KOPT-K1 (cell line): Measurements from ENCODE around the gene INPP5A.

Source experiments
- H3K27ac ChIP-seq: fragments of 200-600 bp; sonication (generic); 2 replicates; pipeline ENCODE4 v1.5.1; 2016; ENCODE audit warnings: antibody characterized with exemption, mild to moderate bottlenecking, low read depth, low read length; ENCODE audit not compliant: poor library complexity, severe bottlenecking
- H3K36me3 ChIP-seq: fragments of 200-600 bp; sonication (generic); 2 replicates; pipeline ENCODE4 v1.5.1; 2017; ENCODE audit warnings: antibody characterized with exemption, mild to moderate bottlenecking, low read length, moderate library complexity; ENCODE audit not compliant: insufficient read depth
- H3K9me3 ChIP-seq: fragments of 200-600 bp; sonication (generic); 2 replicates; pipeline ENCODE4 v1.5.1; 2017; ENCODE audit warnings: antibody characterized with exemption, low read length, mild to moderate bottlenecking; ENCODE audit not compliant: insufficient read depth, poor library complexity, severe bottlenecking

Gene INPP5A

DNA sequence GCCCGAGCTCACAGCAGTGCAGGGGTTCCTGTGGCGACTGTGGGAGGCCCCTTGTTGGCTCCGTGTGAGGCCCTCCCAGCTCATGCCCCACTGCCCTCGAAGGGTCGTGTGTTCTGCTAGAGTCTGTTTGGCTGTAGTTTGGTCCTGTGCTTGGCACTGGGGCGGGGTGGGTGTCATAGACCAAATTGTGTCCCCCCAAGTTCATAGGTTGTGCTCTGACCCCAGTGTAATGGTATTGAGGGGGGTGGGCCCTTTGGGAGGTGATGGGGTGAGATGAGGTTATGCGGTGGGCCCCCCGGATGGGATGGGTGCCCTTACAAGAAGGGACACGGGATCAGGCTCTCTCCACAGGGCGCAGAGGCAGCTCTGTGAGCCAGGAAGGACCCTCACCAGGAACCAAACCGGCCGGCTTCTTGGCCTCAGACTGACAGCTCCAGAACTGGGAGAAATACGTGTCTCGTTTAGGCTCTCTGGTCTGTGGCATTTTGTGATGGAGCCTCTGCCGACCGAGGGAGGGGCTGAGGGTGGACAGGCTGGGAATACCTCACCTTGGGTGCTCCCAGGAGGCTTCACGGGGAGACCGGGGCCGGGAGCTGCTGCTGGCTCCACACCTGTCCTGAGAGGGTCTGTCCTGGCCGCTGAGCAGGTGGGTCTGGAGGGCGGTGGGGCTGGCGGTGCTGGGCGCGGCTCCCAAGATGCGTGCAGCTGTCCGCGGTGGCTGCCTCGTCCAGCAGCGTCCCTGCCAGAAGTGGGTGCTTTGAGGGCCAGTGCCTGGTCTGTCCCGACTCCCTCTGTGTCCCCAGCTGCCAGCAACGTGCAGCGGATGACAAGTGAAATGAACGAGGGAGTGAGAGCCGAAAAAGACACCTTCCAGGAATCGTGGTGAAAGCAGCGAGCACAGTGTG lies 89.4 kb downstream of the INPP5A start:
- peaks cover 2% of the 10 kb centered on the region for H3K9me3 ChIP-seq
- no peaks in the 10 kb centered on the region for H3K36me3 ChIP-seq
- H3K27ac ChIP-seq = no peak overlapping the region

DNA sequence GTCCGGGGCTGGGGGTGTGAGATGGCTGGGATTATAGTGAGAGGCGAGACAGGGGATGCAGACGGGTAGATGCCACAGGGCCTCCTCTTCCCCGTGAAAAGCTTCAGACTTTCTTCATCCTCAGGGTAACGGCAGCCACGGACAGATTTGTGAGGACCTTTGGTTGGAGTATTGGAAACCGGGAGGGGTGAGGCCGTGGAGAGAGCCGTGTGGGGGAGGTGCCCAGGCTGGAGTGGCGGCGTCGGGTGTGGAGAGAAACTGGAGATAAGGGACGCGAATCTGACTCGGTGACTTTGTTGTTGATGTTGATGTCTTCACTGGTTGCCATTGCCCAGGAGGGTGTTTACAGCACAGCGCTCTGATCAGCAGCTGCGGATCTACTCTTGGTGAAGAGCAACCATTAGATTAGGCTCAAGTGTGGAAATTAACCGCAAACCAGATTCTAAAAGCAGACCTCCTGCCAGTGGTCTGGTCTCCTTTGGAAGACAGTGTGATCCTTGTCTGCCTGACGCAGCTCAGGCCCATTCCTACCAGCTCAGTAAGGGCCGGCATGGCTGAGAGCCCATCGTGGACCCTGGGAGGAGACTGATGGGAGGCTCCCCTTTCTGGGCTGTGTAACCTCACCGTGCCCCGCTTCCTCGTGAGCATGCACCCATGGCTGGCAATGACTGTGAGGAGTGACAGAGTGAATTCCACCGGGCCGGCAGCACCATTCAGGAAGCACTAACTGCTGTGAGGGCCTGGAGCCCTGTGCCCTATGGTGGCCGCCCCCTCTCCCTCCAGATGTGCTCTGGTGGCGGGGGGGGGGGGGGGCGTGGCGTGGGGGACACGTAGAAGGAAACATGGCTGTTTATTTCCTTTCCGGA lies 90.3 kb downstream of the INPP5A start:
- Histone ChIP-seq H3K9me3 (no peaks in the 10 kb centered on the region), H3K36me3 (no peaks in the 10 kb centered on the region), H3K27ac (no peak overlapping the region)

DNA sequence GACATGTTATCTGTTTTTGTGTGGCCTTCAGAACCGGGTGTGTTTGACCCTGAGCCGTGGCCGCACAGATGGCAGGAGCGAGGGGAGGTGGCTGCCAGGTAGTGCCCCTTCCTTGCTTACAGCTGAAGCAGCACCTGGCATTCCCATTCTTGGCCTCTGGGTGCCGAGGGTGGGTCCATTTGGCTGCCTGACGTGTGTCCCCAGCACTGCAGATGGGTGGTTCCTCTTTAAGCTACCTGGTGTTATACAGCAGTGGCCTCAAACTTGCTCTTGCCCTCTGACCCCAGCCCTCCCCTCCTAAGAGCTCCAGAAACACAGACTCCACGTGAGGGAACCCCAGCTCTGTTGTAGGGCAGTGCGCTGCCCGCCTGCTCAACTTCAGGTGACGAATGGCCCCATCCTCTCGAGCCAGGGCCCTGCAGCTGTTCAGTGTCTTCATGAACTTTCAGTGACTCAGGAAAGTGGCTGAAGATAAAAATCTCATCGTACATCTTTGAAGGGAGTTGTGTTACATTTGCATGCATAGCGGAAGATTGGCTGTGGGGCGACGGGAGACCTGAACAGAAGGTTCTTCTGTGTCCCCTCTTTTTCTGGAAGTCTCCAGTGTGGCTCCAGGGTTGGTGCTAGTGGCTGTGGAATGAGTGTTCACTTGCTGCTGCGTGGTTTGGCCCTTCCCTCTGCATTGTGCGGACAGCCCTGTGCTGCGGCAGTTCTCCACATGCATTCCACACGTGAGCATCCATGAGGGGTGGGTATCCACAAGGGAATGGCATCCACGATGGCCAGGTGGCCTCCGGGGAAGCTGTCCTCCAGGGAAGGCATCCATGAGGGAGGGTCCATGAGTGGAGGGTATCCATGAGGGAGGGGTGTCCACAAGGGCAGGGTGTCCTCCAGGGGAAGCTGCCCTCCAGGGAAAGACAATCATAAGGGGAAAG lies 91.6 kb downstream of the INPP5A start:
- Histone ChIP-seq H3K27ac (no peak overlapping the region), H3K9me3 (no peaks in the 10 kb centered on the region), H3K36me3 (no peaks in the 10 kb centered on the region)

DNA sequence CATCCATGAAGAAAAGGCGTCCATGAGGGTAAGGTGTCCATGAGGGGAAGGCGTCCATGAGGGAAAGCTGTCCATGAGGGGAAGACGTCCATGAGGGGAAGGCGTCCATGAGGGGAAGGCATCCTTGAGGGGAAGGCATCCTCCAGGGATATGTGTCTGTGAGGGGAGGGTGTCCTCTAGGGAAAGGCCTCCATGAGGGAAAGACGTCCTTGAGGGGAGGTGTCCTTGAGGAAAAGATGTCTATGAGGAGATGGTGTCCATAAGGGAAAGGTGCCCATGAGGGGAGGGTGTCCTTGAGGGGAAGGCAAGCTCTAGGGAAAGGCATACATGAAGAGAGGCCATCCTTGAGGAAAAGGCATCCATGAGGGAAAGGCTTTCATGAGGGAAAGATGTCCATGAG lies 92.6 kb downstream of the INPP5A start:
- Histone ChIP-seq H3K36me3 (no peaks in the 10 kb centered on the region), H3K9me3 (no peaks in the 10 kb centered on the region), H3K27ac (no peak overlapping the region)

DNA sequence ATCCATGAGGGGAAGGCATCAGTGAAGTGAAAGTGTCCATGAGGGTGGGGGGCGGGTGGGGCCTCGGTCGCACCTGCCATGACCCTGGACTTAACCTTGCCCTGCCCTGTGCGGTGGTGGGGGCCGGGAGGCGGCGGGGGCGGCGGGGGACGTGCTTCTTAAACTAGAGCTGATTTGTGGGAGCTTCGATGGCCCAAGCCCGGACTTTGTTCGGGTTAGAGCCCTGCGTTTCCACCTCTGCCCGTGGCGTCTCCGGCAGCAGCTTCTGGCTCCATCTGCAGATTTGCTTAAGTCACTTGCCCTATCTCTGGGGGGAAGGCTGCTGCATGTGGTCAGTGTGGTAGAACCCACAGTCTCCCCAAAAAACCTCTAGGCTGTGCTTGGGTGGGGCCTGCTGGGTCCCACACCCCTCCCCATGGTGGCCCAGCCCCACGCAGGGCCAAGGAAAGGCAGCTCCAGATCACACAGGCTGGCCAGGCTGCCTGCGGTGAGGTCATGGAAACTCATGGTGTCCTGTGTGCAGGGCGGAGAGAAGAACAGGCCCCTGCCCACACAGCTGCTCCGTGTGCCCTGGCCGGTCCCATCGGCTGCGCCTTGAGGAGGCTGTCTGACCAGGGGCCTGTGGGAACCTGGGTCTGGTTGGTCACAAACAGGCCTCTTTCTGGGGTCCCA lies 93.2 kb downstream of the INPP5A start:
- H3K36me3 ChIP-seq = no peaks in the 10 kb centered on the region
- no peaks in the 10 kb centered on the region for H3K9me3 ChIP-seq
- no peak overlapping the region for H3K27ac ChIP-seq

DNA sequence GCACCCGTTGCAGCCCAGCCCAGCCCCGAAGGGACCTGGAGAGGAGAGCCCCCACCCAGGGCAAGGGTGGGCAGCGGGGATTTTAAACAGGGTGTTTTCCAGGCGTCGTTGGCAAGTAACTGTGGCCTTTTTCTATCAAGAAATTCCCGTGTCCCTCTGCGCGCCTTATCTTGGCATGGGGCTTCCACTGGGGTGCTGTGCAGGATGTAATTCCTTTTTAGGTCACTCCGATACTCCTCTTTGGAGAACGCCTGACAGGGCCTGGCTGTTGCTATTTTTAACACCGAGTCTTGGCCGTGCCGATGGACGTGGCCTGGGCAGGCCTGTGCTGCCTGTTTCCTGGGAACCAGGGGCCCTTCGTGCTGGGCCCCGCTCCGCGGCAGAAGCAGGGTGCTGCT lies 93.8 kb downstream of the INPP5A start:
- Histone ChIP-seq H3K27ac (no peak overlapping the region), H3K9me3 (no peaks in the 10 kb centered on the region), H3K36me3 (no peaks in the 10 kb centered on the region)

DNA sequence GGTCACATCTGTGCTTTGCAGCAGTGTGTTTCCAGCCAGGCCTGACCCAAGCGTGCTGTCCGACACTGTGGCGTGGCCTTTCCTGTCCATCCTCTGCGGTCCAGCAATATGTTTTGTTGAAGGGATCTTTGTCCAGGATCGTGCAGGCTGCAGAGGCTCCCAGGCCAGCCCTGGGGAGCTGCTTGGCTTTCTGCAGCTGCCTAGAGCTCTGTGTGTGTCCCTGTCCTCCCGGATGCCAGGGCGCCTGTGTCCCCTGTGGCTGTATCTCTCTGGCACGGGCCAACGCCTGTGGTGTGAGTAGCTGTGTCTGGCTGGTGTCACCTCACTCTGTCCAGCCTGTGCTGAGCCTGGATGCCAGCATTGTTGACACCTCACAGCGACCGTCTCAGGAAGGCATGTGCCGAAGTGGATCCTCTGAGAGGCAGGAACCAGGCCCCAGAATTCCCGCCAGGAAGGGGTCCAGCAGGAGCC lies 94.5 kb downstream of the INPP5A start:
- H3K36me3 ChIP-seq = no peaks in the 10 kb centered on the region
- H3K27ac ChIP-seq = no peak overlapping the region
- H3K9me3 ChIP-seq = no peaks in the 10 kb centered on the region

DNA sequence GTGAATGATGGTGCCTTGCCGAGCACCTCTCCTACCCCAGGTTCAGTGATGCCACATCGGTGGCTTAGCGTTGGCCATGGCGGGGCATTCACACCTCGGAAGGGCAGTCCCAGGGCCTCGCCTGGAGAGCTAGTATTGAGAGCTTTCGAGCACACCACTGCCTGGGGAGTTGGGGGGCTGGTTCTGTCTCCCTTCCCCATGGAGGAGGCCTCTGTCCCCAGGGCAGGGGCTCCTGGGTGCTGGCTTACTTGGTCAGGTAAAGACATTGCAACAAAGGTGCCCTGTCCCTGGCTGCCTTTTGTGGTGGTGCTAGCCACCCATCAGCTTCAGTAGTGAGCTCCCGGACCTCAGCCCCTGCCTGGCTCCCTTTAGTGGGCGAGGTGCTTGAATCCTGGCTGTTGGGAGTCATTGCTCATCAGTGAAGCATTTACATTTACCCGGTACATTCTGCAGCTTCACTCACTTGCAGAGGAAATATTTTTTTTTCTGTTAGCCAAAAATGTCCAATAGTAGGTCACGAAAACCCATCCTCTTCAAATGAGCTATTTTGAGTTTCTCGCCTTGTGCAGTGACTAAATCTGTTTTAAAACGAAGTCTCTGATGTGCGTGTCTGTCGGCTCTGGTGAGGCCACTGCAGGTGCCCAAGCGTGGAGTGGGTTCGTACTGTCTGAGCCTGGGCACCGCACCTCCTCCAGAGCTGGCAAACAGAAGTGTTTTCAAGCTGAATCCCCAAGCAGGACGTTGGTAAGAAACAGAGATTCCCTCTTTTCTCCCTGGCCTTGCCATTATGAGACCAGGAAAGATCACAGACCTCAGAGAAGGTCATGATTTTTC lies 95.5 kb downstream of the INPP5A start:
- H3K27ac ChIP-seq = no peak overlapping the region
- H3K36me3 ChIP-seq = no peaks in the 10 kb centered on the region
- no peaks in the 10 kb centered on the region for H3K9me3 ChIP-seq

DNA sequence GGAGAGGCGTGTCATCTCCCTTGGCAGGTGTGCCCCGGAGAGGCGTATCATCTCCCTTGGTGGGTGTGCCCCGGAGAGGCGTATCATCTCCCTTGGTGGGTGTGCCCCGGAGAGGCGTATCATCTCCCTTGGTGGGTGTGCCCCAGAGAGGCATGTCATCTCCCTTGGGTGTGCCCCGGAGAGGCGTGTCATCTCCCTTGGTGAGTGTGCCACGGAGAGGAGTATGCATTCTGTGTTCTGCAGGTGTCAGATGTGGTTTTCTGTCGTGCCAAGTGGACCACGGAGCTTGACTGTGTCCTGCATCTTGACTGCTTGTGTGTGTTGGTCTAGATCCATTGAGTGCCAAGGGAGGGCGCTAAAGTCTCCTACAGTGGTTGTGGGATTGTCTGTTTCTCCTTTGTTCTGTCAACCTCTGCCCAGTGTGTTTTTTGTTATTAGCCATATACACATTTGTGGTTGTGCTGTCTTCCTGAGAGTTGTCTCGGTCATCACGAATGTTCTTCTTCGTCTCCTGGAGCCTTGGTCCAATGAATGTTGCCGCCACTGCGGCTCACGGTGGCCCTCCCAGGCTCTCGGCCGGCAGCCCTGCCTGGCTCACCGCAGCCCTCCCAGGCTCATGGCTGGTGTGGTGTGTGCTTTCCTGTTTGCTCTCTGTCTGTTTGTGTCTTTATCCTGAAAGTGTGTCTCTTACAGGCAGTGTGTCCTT lies 96.8 kb downstream of the INPP5A start:
- Histone ChIP-seq H3K9me3 (no peaks in the 10 kb centered on the region), H3K27ac (no peak overlapping the region), H3K36me3 (no peaks in the 10 kb centered on the region)

DNA sequence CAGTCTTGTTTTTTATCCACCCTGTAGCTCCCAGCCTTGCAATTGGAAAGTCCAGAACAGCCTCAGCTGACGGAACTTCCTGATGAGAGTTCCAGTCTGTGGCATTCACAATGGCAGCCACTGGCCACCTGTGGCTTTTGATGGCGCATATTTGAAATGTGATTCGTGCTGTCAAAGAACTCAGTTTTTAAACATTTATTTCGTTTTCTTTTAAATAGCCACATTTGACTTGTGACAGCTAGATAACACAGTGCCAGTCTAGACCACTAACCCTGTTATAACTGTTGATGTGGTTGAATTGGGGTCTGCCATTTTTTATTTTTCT lies 97.3 kb downstream of the INPP5A start:
- no peaks in the 10 kb centered on the region for H3K9me3 ChIP-seq
- no peaks in the 10 kb centered on the region for H3K36me3 ChIP-seq

DNA sequence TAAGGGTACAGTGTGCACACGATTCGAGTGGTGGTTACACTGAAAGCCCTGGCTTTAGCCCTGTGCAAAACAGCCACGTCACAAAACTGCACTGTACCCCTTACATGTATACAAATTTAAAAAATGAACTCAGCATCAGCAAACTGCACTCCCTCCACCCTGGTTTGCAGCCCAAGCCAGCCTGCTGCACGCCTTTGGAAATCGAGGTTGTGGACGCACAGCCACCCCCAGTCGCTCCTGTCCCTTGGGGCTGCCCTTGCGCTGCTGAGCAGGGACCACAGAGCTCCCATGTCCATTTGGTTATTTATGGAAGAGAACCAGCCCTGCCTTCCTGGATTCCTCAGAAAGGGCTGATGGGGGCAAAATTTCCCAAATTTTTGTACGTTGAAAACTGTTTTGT lies 98.8 kb downstream of the INPP5A start:
- Histone ChIP-seq H3K27ac (no peak overlapping the region), H3K9me3 (no peaks in the 10 kb centered on the region), H3K36me3 (no peaks in the 10 kb centered on the region)

More for the DNA sequence above, 97.3 kb downstream of the INPP5A start:
- H3K27ac ChIP-seq = no peak overlapping the region

DNA sequence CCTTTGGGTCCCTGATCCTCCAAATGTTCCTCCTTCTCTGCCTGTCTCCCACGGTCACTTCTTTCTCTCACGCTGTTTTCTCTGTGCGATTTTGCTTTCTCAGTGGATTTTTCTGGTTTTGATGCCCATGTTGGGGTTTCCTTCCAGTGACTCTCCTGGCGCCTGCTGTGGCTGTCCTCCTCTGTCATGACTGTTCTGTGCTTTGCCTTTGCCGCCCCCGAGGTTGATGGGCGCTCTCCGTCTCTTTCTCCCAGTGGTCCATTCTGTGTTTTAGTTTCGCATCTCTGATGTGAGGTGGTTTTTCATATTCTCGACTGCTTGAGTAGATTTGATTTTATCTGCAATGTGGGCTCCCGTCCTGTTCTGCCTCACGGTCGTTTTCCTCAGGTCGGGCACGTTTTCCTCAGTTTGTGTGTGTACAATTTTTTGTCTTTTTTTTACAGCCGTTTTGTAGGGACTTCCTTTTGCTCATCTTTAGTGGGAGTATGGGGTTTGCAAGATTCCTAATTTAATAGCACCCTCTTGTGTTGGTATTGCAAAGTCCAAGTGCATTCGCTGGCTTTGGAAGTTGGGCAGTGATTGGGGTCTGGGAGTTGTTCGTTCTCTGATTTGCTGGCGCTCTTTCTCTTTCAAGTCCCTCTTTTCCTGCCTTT lies 100.0 kb downstream of the INPP5A start:
- no peak overlapping the region for H3K27ac ChIP-seq
- no peaks in the 10 kb centered on the region for H3K36me3 ChIP-seq
- no peaks in the 10 kb centered on the region for H3K9me3 ChIP-seq

DNA sequence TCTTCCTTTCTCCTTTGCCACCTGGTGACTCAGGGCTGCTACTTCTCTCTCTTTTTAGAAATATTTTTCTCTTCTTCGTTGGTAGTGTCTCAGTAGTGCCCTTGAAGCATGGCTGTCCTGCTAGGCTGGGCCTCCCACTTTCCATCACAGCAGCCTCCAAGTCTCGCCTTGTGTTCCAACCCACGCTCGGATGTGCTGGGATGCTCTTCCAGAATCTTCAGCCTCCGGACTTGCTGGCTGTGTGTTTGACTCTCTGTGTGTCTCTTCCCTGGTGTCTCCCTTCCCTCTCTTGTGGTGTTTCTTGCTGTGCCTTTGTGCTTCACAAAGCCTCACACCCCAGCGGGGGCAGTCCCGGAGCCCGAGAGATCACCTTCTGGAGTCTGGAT lies 100.5 kb downstream of the INPP5A start:
- no peak overlapping the region for H3K27ac ChIP-seq
- no peaks in the 10 kb centered on the region for H3K36me3 ChIP-seq
- no peaks in the 10 kb centered on the region for H3K9me3 ChIP-seq
